IMR-90 (cell line): Measurements from ENCODE around the gene MYOCD. TPM values are rescaled to one million over a fixed set of nuclear protein-coding genes. Genes with fewer than 3 reads are reported as not detected.

Source experiments
- ATAC-seq: fragments of 200-7000 bp; cut with Tn5 transposase; 2 replicates; pipeline ENCODE4 v1.9.1; 2020; ENCODE audit warnings: low read depth, mild to moderate bottlenecking, moderate library complexity
- BruUV-seq: library from RNA; stranded (reverse); fragments of 400-500 nt; replicated peaks from 2 replicates; lab custom pipeline; 2021; lab: Mats Ljungman, UMichigan
- CTCF ChIA-PET: fragments of 300-600 bp; formaldehyde crosslinking; extraction: SDS; loops from one replicate; lab custom pipeline; 2021; ENCODE audit warnings: antibody characterized with exemption; lab: Yijun Ruan, JAX
- POLR2A ChIA-PET: fragments of 300-600 bp; sonication (Branson Sonifier 250); formaldehyde crosslinking; loops from one replicate; lab custom pipeline; 2022; ENCODE audit warnings: antibody characterized with exemption; ENCODE audit not compliant: unreplicated experiment; lab: Charles Lee
- DNase-seq: peaks from one replicate; pipeline ENCODE4 v3.0.0; 2013
- H2AFZ ChIP-seq: replicated peaks from 2 replicates; pipeline ENCODE3; 2013; ENCODE audit warnings: low read length, mild to moderate bottlenecking; ENCODE audit not compliant: poor library complexity
- H2AK5ac ChIP-seq: 2 replicates; pipeline ENCODE4 v1.6.1; 2013; ENCODE audit warnings: low read depth, low read length, inconsistent platforms
- H2AK9ac ChIP-seq: replicated peaks from 2 replicates; pipeline ENCODE3; 2013; ENCODE audit warnings: mild to moderate bottlenecking, low read depth, low read length, moderate library complexity; ENCODE audit not compliant: poor library complexity
- H2BK120ac ChIP-seq: 2 replicates; pipeline ENCODE4 v1.6.1; 2013; ENCODE audit warnings: low read depth, low read length, inconsistent platforms
- H2BK15ac ChIP-seq: 3 replicates; pipeline ENCODE4 v1.6.1; 2013; ENCODE audit warnings: low read depth, low read length, inconsistent platforms
- H2BK20ac ChIP-seq: 2 replicates; pipeline ENCODE4 v1.6.1; 2013; ENCODE audit warnings: low read depth, mild to moderate bottlenecking, inconsistent platforms, low read length, moderate library complexity
- H2BK5ac ChIP-seq: 2 replicates; pipeline ENCODE4 v1.6.1; 2013; ENCODE audit warnings: mild to moderate bottlenecking, low read depth, low read length, inconsistent platforms; ENCODE audit not compliant: poor library complexity, severe bottlenecking
- H3K14ac ChIP-seq: replicated peaks from 2 replicates; pipeline ENCODE4 v1.6.1; 2013; ENCODE audit warnings: low read depth, low read length, inconsistent platforms
- H3K18ac ChIP-seq: 2 replicates; pipeline ENCODE4 v1.6.1; 2013; ENCODE audit warnings: low read depth, low read length, control low read depth
- H3K23ac ChIP-seq: 2 replicates; pipeline ENCODE4 v1.6.1; 2013; ENCODE audit warnings: low read depth, low read length, inconsistent platforms
- H3K27ac ChIP-seq: 2 replicates; pipeline ENCODE4 v1.5.1; 2013; ENCODE audit warnings: mild to moderate bottlenecking, control low read depth, low read length; ENCODE audit not compliant: insufficient read depth
- H3K27me3 ChIP-seq: 2 replicates; pipeline ENCODE4 v1.6.1; 2013; ENCODE audit warnings: low read length; ENCODE audit not compliant: control insufficient read depth, insufficient read depth
- H3K36me3 ChIP-seq: 2 replicates; pipeline ENCODE4 v1.6.1; 2013; ENCODE audit warnings: low read length, mixed read lengths; ENCODE audit not compliant: control insufficient read depth, insufficient read depth
- H3K4ac ChIP-seq: 2 replicates; pipeline ENCODE4 v1.6.1; 2013; ENCODE audit warnings: low read depth, low read length, inconsistent platforms
- H3K4me1 ChIP-seq: 2 replicates; pipeline ENCODE4 v1.6.1; 2013; ENCODE audit warnings: low read length, mixed read lengths; ENCODE audit not compliant: control insufficient read depth, insufficient read depth
- H3K4me2 ChIP-seq: 2 replicates; pipeline ENCODE4 v1.6.1; 2013; ENCODE audit warnings: low read depth, mild to moderate bottlenecking, control low read depth, low read length, moderate library complexity
- H3K4me3 ChIP-seq: 2 replicates; pipeline ENCODE4 v1.5.1; 2013; ENCODE audit warnings: low read depth, mild to moderate bottlenecking, control low read depth, low read length, moderate library complexity; ENCODE audit not compliant: insufficient read depth
- H3K56ac ChIP-seq: 2 replicates; pipeline ENCODE4 v1.6.1; 2013; ENCODE audit warnings: low read length, inconsistent platforms; ENCODE audit not compliant: insufficient read depth; ENCODE audit errors: extremely low read depth
- H3K79me1 ChIP-seq, 2 experiments: 2 replicates each; pipeline ENCODE4 v1.6.1; 2013; ENCODE audit warnings: low read length in 2 of 2, inconsistent platforms in 1 of 2, low read depth in 1 of 2
- H3K9ac ChIP-seq: 2 replicates; pipeline ENCODE4 v1.6.1; 2013; ENCODE audit warnings: low read depth, low read length, control low read depth
- H3K9me1 ChIP-seq: 2 replicates; pipeline ENCODE4 v1.6.1; 2013; ENCODE audit warnings: low read length, inconsistent platforms; ENCODE audit not compliant: insufficient read depth
- H3K9me3 ChIP-seq: 2 replicates; pipeline ENCODE4 v1.6.1; 2013; ENCODE audit warnings: low read length; ENCODE audit not compliant: control insufficient read depth, insufficient read depth
- H4K20me1 ChIP-seq: 2 replicates; pipeline ENCODE4 v1.6.1; 2013; ENCODE audit warnings: low read length, inconsistent platforms; ENCODE audit not compliant: insufficient read depth
- H4K5ac ChIP-seq: 2 replicates; pipeline ENCODE4 v1.6.1; 2013; ENCODE audit warnings: mild to moderate bottlenecking, low read depth, low read length, control low read depth
- H4K8ac ChIP-seq, 2 experiments: 2 replicates each; pipeline ENCODE4 v1.6.1; 2013; ENCODE audit warnings: low read depth in 2 of 2, low read length in 2 of 2, control low read depth in 1 of 2, inconsistent platforms in 1 of 2
- H4K91ac ChIP-seq: 2 replicates; pipeline ENCODE4 v1.6.1; 2013; ENCODE audit warnings: low read depth, low read length, inconsistent platforms; ENCODE audit not compliant: insufficient read depth
- BHLHE40 ChIP-seq: fragments of 150-350 bp; IDR thresholded peaks from 2 replicates; pipeline ENCODE4 v1.6.1; 2016; ENCODE audit warnings: mild to moderate bottlenecking, low read depth, low read length
- CEBPB ChIP-seq: IDR thresholded peaks from 2 replicates; pipeline ENCODE4 v1.6.1; 2012; ENCODE audit warnings: low read depth, low read length, improper control_type of control experiment
- MAZ ChIP-seq: IDR thresholded peaks from 2 replicates; pipeline ENCODE4 v1.6.1; 2012; ENCODE audit warnings: low read depth, mild to moderate bottlenecking, low read length, improper control_type of control experiment, moderate library complexity, borderline replicate concordance
- NFE2L2 ChIP-seq: fragments of 150-350 bp; IDR thresholded peaks from 2 replicates; pipeline ENCODE4 v1.6.1; 2016; ENCODE audit warnings: low read depth, mild to moderate bottlenecking, low read length
- RAD21 ChIP-seq: IDR thresholded peaks from 2 replicates; pipeline ENCODE4 v1.6.1; 2012; ENCODE audit warnings: low read length, improper control_type of control experiment
- SMC3 ChIP-seq: fragments of 150-350 bp; IDR thresholded peaks from 2 replicates; pipeline ENCODE4 v1.6.1; 2016; ENCODE audit warnings: low read depth, mild to moderate bottlenecking, antibody characterized with exemption, low read length, moderate library complexity
- dilution Hi-C: fragments of 300-500 bp; cut with HindIII; formaldehyde crosslinking; loops from one replicate; pipeline ENCODE4 v1.14.3; 2018; ENCODE audit warnings: low sequenced_read_pairs; ENCODE audit not compliant: unreplicated experiment
- in situ Hi-C: fragments of 300-500 bp; cut with MboI; formaldehyde crosslinking; loops from 3 replicates; pipeline ENCODE4 v1.14.3; 2019; ENCODE audit warnings: low sequenced_read_pairs, inconsistent platforms, mixed read lengths
- intact Hi-C: fragments of 100-400 bp; cut with micrococcal nuclease; formaldehyde crosslinking; loops from 2 replicates; pipeline ENCODE4 v1.10.0; 2022
- polyA plus RNA-seq, 3 experiments: library from polyadenylated mRNA; depleted of rRNA; stranded (reverse); fragments of >200 nt; gene quantifications; 2 replicates each; pipeline ENCODE4 v1.2.3, GENCODE V29; 2012; ENCODE audit warnings: low replicate concordance in 1 of 3
- total RNA-seq: library from RNA; depleted of rRNA; stranded (reverse); fragments of >200 nt; gene quantifications from 2 replicates; pipeline ENCODE4 v1.2.3, GENCODE V29; 2012
- TF ChIP-seq, protein P1 (sequence below): fragments of 150-350 bp; IDR thresholded peaks from 2 replicates; pipeline ENCODE4 v1.6.1; 2017; ENCODE audit warnings: mild to moderate bottlenecking, antibody characterized with exemption, low read length, low read depth

Gene MYOCD
- total and polyA plus RNA-seq, 2 of the 4 experiments (the other 2 are of a cell fraction): 10.6 to 20.1 TPM

DNA sequence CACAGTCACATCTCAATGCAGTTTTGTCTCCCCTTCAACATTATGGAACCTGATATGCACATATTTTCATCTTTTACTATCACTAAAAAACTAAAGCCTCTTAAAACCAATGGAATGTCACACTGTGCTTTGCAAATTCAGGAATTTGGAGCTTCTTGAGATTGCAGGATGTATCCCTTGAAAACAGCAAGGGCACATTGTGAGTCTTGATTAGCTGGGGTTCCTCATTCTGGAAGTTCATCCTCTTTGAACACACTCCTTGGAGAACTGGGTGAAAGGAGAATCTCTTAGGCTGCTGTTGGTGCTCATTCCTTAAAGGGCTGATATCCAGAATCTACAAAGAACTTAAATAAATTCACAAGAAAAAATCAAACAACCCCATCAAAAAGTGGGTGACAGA lies 21.1 kb upstream of the MYOCD start:
- dilution Hi-C loops (no loop called here), in situ Hi-C loops (no loop called here), intact Hi-C loops (no loop called here)
- Histone ChIP-seq H3K9ac (no peak overlapping the region), H3K23ac (no peak overlapping the region), H4K8ac (peak overlapping the region in 1 of 2 experiments; percentile 12; a peak in 1 of 4 replicates), H4K20me1 (no peaks in the 10 kb centered on the region), H3K36me3 (no peaks in the 10 kb centered on the region), H3K4me1 (peaks cover 3% of the 10 kb centered on the region; the same call in 1 of the 2 replicates), H3K79me1 (no peaks in the 10 kb centered on the region), H3K9me3 (no peaks in the 10 kb centered on the region), H2BK5ac (no peak overlapping the region), H2AFZ (no peak overlapping the region), H3K18ac (peak overlapping the region; percentile 77; the same call in 1 of the 2 replicates), H3K4me2 (no peak overlapping the region), H4K5ac (peak overlapping the region; percentile 87; the same call in 1 of the 2 replicates), H3K9me1 (no peaks in the 10 kb centered on the region; the same call in 1 of the 2 replicates), H2BK15ac (no peak overlapping the region), H3K27me3 (no peaks in the 10 kb centered on the region), H2AK9ac (no peak overlapping the region), H3K4me3 (no peak overlapping the region), H2BK20ac (0 out of 2 replicates have a peak overlapping the region, but pooled peaks have one; percentile 18), H4K91ac (peak overlapping the region; percentile 31), H3K56ac (no peak overlapping the region), H3K4ac (no peak overlapping the region), H3K14ac (no peak overlapping the region), H2BK120ac (peak overlapping the region; percentile 69; the same call in 1 of the 2 replicates), H2AK5ac (peak overlapping the region; percentile 48; the same call in 1 of the 2 replicates), H3K27ac (no peak overlapping the region)
- ATAC-seq (no peak), DNase-seq (no peak)
- ChIA-PET POLR2A (no interaction called here), CTCF (no interaction called here)
- TF ChIP-seq, protein P1, sequence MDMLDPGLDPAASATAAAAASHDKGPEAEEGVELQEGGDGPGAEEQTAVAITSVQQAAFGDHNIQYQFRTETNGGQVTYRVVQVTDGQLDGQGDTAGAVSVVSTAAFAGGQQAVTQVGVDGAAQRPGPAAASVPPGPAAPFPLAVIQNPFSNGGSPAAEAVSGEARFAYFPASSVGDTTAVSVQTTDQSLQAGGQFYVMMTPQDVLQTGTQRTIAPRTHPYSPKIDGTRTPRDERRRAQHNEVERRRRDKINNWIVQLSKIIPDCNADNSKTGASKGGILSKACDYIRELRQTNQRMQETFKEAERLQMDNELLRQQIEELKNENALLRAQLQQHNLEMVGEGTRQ: no peak
- no peak for TF ChIP-seq RAD21
- no peak for TF ChIP-seq CEBPB
- TF ChIP-seq BHLHE40: no peak
- TF ChIP-seq SMC3: no peak
- no peak for TF ChIP-seq NFE2L2
- TF ChIP-seq MAZ: no peak
- no TSS peak for BruUV-seq
